IPS-18a (cell line): ENCODE results near the gene FEN1.

Experiments
- H3K27ac ChIP-seq: one replicate; pipeline ENCODE4 v1.5.1; 2013; ENCODE audit warnings: low read length
- H3K27me3 ChIP-seq: one replicate; pipeline ENCODE4 v1.6.1; 2013; ENCODE audit warnings: mild to moderate bottlenecking, low read length; ENCODE audit not compliant: control insufficient read depth, insufficient read depth
- H3K36me3 ChIP-seq: one replicate; pipeline ENCODE4 v1.6.1; 2013; ENCODE audit warnings: low read depth, low read length; ENCODE audit not compliant: control insufficient read depth
- H3K4me1 ChIP-seq: one replicate; pipeline ENCODE4 v1.6.1; 2013; ENCODE audit warnings: low read depth, low read length; ENCODE audit not compliant: control insufficient read depth
- H3K4me3 ChIP-seq: one replicate; pipeline ENCODE4 v1.5.1; 2013; ENCODE audit warnings: low read length
- H3K9ac ChIP-seq: one replicate; pipeline ENCODE4 v1.6.1; 2013; ENCODE audit warnings: mild to moderate bottlenecking, low read length, moderate library complexity
- H3K9me3 ChIP-seq: one replicate; pipeline ENCODE4 v1.6.1; 2013; ENCODE audit warnings: low read depth, low read length; ENCODE audit not compliant: control insufficient read depth

The FEN1 gene

DNA sequence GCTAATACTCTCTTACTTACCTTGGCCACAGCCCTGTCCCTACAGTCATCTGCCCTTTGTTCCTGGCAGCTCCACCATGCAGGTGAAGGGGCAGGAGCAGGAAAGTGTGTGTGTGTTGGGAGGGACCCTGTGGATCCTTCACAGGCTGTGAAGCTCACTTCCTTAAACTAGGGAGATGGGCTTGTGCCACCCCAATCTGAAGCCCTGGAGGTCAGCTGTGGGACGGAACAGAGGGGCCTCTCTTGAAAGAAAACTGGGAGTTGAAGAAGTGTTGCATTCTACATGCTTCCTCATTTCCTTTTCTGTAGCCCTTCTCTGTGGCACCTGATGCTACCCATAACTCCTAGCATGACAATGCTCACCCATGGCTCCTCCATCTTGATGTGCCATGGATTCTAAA lies 12.4 kb downstream of the FEN1 start:
- Histone ChIP-seq H3K9ac (no peak overlapping the region), H3K9me3 (no peaks in the 10 kb centered on the region), H3K4me3 (no peak overlapping the region), H3K27ac (no peak overlapping the region), H3K36me3 (peaks cover 87% of the 10 kb centered on the region), H3K4me1 (no peaks in the 10 kb centered on the region), H3K27me3 (no peaks in the 10 kb centered on the region)

DNA sequence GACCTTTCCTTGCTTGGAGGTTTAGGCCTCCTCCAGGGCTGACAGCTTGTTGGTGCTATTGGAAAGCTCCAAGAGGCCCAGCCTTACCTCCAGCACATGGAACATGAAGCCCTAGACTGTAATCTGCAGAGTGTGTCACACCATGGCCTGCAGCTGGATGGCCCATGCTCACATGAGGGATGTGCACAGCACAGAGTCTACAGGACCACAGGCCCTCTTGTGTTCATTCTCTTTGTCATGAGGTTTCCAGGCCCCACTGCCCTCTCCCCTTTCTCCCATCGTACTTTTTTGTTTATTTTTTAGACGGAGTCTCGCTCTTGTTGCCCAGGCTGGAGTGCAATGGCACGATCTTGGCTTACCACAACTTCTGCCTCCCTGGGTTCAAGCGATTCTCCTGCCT lies 14.1 kb downstream of the FEN1 start:
- H3K27ac ChIP-seq, result no peak overlapping the region
- peaks cover 93% of the 10 kb centered on the region for H3K36me3 ChIP-seq

DNA sequence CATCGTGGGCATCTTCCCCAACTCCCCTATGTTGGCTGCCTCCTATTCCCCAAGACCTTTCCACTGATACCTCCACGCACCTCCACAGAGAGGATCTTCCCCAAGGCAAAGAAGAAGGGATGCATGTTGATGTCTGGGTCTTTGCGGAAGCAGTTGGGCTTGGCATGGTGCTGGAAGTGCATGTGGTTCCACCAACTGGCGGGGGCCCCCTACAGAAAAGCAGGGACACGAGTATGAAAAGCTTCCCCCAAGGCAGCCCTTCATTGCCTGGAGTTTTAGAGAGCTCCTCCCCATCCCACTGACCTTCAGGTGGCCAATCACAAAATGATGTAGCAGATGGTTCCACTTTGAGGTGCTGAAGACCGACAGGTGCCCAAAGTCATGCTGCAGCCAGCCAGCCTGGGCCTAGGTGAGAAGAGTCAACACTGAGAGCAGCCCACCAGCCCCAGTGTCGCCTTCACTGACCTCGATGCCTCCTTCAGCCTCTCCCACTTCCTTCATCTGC lies 18.0 kb downstream of the FEN1 start:
- no peak overlapping the region for H3K27ac ChIP-seq
- H3K4me1 ChIP-seq, result peaks cover 4% of the 10 kb centered on the region
- H3K9me3 ChIP-seq, result no peaks in the 10 kb centered on the region
- H3K4me3 ChIP-seq, result no peak overlapping the region
- no peaks in the 10 kb centered on the region for H3K27me3 ChIP-seq
- peaks cover 71% of the 10 kb centered on the region for H3K36me3 ChIP-seq
- H3K9ac ChIP-seq, result no peak overlapping the region

More for the DNA sequence above, 14.1 kb downstream of the FEN1 start:
- H3K4me1 ChIP-seq, result no peaks in the 10 kb centered on the region
- no peak overlapping the region for H3K4me3 ChIP-seq
- H3K27me3 ChIP-seq, result no peaks in the 10 kb centered on the region
- no peaks in the 10 kb centered on the region for H3K9me3 ChIP-seq
- H3K9ac ChIP-seq, result no peak overlapping the region

GRCh38 chr11:61811831-61812230 lies 19.1 kb downstream of the FEN1 start:
- Histone ChIP-seq H3K9ac (no peak overlapping the region), H3K27me3 (no peaks in the 10 kb centered on the region), H3K4me1 (peaks cover 4% of the 10 kb centered on the region), H3K4me3 (no peak overlapping the region), H3K36me3 (peaks cover 63% of the 10 kb centered on the region), H3K9me3 (no peaks in the 10 kb centered on the region), H3K27ac (no peak overlapping the region)

DNA sequence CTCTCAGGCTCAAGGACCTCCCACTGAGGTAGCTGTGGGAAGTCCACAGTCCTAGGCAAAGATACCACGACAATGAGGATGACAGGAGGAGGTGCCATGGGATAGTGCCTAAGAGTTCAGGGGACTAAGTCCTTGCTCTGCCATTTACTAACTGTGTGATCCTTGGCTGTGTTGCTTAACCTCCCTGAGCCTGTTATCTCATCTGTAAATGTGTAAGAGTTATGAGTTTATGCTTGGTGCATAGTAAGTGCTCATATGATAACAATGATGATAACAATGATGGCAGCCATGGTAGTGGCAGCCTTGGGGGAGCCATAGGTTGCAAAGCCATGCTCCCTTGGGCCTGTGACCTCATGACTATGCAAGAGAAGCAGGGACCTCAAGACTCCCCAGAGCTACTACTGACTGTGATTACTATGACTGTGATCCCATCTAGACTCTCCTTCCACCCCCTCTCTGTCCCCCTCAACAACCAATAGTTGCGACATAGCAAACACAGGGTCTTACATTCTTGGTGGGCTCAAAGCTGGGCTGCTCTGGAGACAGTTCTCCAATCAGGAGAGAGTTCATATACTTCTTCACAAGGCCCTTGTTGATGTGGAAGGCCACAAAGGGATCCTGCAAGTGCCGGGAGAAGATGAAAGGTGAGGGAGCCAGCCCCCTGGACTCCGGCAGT lies 20.2 kb downstream of the FEN1 start:
- Histone ChIP-seq H3K4me1 (peaks cover 11% of the 10 kb centered on the region), H3K9me3 (no peaks in the 10 kb centered on the region), H3K9ac (no peak overlapping the region), H3K36me3 (peaks cover 52% of the 10 kb centered on the region), H3K27me3 (no peaks in the 10 kb centered on the region), H3K4me3 (no peak overlapping the region), H3K27ac (no peak overlapping the region)

DNA sequence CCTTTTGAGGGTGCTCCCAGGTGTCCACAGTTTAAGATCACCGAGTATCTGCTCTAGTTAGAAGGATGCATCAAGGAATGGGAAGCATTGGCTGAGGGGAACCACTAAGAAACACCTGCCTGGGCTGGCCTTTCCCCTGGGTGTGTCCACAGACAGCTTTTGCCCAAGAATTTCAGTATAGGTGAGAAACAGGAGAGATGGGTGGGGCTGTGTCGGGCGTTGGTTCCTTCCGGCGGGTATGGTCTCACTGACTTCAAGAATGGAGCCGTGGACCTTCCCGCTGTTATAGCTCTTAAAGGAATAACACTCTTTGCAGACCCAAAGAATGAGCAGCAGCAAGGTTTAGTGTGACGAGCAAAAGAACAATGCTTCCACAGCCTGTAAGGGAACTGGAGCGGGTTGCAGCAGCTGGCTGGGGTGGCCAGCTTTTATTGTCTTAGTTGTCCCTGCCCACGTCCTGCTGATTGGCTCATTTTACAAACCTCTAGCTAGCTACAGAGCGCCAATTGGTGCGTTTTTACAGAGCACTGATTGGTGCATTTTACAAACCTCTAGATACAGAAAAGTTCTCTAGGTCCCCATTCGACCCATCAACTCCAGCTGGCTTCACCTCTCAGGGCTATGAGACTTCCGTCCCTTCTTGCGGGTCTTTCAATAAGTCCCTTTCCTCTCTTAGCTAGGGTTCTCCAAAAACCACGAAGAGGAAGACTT lies 21.7 kb downstream of the FEN1 start:
- H3K9me3 ChIP-seq, result no peaks in the 10 kb centered on the region
- peak overlapping the region; percentile 75 for H3K9ac ChIP-seq
- H3K27ac ChIP-seq, result peak overlapping the region; percentile 94
- peaks cover 39% of the 10 kb centered on the region for H3K36me3 ChIP-seq
- peaks cover 15% of the 10 kb centered on the region for H3K4me1 ChIP-seq
- no peaks in the 10 kb centered on the region for H3K27me3 ChIP-seq
- H3K4me3 ChIP-seq, result peak overlapping the region; percentile 93

GRCh38 chr11:61814958-61815789 lies 22.5 kb downstream of the FEN1 start:
- Histone ChIP-seq H3K27me3 (no peaks in the 10 kb centered on the region), H3K4me3 (peak overlapping the region; percentile 93), H3K4me1 (peaks cover 15% of the 10 kb centered on the region), H3K36me3 (peaks cover 32% of the 10 kb centered on the region), H3K9me3 (no peaks in the 10 kb centered on the region), H3K9ac (peak overlapping the region; percentile 96), H3K27ac (peak overlapping the region; percentile 94)

- Histone ChIP-seq H3K9ac (peak overlapping the region; percentile 96), H3K27me3 (no peaks in the 10 kb centered on the region), H3K4me3 (peak overlapping the region; percentile 93), H3K27ac (peak overlapping the region; percentile 89), H3K9me3 (no peaks in the 10 kb centered on the region), H3K36me3 (peaks cover 23% of the 10 kb centered on the region), H3K4me1 (peaks cover 15% of the 10 kb centered on the region)
Observed at GRCh38 chr11:61815790-61816735, 23.4 kb downstream of the FEN1 start.

DNA sequence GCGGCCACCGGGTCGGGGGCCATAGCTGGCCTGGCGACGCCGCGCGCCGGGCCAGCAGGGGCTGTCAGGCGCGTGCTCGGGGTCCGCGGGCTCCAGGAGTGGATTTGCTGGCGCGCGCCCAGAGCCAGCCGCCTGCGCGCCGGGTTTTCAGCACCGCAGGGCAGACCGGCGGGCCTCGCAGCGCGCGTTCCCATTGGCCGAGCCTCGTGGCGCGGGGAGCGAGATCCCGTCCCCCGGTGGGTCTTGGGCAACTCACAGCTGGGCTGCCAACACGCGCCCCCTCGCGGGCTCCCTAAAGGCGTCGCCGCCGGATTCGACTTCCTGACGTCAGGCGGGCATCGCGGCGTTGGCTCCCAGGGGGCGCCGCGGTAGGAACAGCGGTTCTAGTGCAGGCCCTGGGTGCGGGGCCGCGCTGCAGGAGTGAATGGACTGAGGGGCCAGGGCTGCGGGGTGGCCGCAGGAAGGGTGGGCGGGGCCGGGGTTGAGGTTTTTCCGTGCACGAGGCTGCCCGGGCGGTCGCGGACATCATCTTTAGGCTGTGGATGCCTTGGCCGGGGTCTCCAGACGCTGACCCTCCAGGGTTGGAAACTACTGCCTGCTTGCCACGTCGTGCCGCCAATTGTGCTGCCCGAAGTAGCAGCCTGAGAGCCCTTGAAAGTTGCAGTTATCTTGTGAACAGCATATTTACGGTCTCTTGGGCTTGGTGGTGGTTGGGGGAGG lies 24.2 kb downstream of the FEN1 start, which contains the start of gene FADS1:
Gene FADS1, minus strand, starts transcription at position 268 of the 720 bp plus-strand sequence. Its CDS starts 74 bp downstream, at position 194.
- no peaks in the 10 kb centered on the region for H3K27me3 ChIP-seq
- peaks cover 15% of the 10 kb centered on the region for H3K4me1 ChIP-seq
- H3K27ac ChIP-seq, result peak within 1 kb of the TSS; percentile 89
- peak within 1 kb of the TSS; percentile 96 for H3K9ac ChIP-seq
- no peaks in the 10 kb centered on the region for H3K9me3 ChIP-seq
- H3K36me3 ChIP-seq, result peaks cover 20% of the 10 kb centered on the region
- peak within 1 kb of the TSS; percentile 93 for H3K4me3 ChIP-seq

- Histone ChIP-seq H3K9ac (peak overlapping the region; percentile 96), H3K27ac (peak overlapping the region; percentile 54), H3K27me3 (no peaks in the 10 kb centered on the region), H3K4me1 (peaks cover 15% of the 10 kb centered on the region), H3K9me3 (no peaks in the 10 kb centered on the region), H3K4me3 (peak overlapping the region; percentile 93), H3K36me3 (peaks cover 13% of the 10 kb centered on the region)
Observed at GRCh38 chr11:61817471-61818202, 24.9 kb downstream of the FEN1 start.
